Pons (tissue), 1 donor: Measurements from ENCODE around the gene TMEM37.

Source experiments
- DNase-seq: peaks from one replicate; pipeline ENCODE4 v3.0.0-alpha.2; 2016; ENCODE audit warnings: low spot score

TMEM37 gene

DNA sequence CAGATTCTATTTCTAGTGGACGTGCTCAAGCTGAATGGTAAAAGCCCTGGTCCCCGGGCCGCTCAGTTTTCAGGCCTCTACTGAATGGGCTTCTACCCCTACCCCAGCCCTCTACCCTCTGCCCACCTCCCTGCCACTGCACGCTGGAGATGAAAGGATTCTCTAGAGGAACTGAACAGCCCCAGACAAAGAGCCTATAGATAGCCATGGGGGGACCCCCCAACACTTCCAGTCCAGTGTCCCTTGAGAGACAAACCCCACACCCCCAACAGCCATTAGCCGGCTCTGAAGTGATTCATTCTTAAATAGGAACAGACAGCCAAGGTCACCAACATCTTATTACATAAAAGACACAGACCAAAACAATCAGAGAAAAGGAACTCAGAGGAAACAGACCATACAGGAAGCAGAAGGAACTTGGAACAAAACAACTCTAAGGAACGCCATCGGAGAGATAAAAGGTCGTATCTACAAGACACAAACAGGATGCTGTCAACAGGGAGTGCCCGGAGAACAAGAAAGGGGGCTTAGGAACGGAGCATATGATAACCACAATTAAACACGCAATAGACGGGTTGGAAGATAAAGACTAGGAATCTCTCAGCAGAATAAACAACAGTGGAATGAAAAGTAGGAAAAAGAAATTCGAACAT lies 23.5 kb downstream of the TMEM37 start:
- no peak for DNase-seq

DNA sequence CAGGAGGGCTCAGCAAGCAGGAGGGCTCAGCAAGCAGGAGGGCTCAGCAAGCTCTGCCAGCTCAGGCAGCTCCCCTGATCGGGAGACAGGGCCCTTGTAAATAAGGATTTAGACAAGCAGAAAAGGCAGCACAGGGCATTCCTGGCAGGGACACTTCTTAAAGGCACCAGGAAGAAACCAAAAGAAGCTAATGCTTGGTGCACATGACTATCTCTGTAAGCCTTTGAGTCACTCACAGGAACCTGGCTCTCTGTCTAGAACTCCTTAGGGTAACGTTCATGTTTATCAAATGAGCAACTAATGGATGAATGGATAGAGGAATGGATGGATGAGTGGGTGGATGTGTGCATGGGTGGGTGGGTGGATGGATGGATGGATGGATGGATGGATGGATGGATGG lies 28.4 kb downstream of the TMEM37 start:
- DNase-seq, result no peak

DNA sequence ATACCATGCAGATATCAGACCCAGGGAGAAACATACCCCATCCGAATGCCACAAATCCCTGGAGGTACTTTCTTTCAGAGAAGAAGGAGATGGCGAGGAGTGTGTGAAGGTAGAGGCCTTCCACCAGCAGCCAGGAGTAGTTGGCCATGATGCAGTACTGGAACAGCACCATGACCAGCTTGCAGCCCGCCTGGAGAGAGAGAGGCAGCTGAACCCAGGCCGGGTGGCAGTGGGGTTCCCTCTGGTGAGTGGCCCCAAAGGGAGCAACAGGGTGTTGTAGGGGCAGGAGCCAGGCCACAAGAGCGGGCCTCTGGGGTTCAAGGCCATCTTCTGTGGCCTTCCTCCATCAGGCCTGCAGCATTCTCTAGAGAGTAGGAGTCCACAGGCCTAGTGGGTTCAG lies 30.2 kb downstream of the TMEM37 start:
- DNase-seq, result no peak

DNA sequence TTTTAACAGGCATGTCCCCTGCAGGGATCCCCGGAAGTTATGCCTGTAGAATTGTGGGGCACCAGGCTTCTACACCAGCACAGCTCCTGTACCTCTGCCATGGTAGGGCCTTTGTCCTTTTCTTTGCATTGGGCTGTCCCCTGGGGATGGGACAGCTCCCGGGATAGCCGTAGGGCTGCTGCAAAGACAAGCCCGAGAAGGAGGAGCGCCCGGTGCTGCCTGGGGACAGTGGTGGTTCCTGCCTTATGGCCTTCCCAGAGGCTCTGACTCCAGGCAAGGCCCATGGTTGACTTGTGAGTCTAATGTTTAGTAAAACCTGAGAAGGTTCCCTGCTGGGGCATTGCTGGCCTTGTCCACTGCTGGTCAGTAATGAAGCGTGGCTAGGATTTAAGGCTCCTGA lies 30.9 kb downstream of the TMEM37 start:
- DNase-seq, result no peak

DNA sequence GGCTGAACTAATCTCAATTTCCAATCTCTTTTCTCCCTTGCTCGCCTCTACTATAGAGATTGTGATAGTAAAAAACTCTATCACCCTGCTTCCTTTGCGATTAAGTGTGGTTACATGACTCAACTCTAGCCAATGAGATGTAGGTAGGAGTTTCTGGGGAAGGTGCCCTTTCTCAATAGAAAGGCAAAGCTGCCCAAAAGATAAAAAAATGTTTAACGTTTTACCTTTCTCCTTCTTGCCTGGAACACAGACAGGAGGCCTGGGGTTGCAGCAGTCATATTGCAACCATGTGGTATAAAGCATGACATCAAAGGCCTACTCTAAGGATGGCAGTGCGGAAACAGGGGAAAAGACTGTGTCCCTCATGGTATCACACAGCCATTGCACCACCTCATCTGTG lies 31.5 kb downstream of the TMEM37 start:
- DNase-seq, result no peak

DNA sequence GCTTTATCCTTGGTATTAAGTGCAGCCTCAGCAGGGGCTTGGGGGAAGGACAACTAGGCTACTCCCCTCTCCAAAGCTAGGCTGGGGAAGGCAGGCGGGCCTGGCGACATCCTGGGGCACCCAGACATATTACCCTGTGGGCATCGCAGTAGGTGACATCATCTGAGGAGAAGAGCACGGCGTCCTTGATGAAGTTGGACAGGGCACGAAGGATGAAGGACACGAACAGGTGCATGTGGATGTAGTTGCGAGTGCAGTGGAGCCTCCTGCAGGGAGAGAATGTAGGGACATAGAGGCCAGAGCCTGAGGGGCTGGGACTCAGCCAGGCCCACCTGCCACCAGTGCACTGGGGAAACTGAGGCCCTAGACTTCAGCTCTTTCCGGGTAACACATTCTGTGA lies 32.3 kb downstream of the TMEM37 start:
- no peak for DNase-seq

DNA sequence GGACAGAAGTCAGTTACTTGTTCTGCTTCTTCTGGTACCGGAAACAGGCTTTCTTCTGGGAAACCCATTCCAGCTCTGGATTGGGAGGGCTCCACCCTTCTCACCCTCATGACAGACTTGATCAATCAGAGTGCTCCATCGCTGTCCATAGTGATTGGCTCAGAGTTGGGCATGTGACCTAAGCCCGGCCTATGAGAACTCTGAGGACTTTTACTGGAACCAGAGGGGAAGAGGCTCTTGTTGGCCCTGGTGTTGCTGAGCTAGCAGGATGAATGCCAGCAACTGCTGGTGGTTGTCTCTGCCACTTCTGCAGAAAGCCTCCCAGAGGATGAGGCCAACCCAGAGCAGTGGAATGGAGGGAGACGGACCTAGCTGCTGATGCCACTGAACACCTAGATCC lies 33.3 kb downstream of the TMEM37 start:
- DNase-seq, result no peak

DNA sequence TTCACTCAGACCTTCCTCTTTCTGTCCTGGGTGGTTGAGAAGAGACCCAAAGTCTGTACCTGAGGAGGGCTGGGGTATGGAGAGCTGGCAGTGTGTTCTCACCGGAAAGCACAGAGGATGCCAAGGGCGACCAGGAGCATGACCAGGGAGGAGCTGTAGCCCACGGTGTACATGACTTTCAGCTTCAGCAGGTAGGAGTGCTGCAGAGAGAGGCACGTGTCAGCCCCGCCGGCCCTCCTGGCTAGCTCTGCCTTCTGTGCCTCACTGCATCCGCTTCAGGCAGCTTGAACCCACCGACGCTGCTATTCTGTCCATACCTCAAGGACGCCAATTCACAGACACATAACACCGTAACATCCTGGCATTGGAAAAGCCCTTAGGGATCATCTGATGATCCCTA lies 34.0 kb downstream of the TMEM37 start:
- no peak for DNase-seq

DNA sequence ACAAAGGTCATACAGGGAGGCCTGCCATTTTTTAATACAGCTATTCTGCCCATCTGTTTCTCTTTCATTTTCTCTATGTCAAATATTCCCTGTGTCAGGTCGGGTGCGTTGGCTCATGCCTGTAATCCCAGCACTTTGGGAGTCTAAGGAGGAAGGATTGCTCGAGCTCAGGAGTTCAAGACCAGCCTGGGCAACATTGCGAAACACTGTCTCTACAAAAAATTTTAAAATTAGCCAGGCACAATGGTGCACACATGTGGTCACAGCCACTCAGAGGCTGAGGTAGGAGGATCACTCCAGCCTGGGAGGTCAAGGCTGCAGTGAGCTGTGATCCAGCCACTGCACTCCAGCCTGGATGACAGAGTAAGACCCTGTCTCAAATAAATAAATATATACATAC lies 34.7 kb downstream of the TMEM37 start:
- DNase-seq, result no peak

DNA sequence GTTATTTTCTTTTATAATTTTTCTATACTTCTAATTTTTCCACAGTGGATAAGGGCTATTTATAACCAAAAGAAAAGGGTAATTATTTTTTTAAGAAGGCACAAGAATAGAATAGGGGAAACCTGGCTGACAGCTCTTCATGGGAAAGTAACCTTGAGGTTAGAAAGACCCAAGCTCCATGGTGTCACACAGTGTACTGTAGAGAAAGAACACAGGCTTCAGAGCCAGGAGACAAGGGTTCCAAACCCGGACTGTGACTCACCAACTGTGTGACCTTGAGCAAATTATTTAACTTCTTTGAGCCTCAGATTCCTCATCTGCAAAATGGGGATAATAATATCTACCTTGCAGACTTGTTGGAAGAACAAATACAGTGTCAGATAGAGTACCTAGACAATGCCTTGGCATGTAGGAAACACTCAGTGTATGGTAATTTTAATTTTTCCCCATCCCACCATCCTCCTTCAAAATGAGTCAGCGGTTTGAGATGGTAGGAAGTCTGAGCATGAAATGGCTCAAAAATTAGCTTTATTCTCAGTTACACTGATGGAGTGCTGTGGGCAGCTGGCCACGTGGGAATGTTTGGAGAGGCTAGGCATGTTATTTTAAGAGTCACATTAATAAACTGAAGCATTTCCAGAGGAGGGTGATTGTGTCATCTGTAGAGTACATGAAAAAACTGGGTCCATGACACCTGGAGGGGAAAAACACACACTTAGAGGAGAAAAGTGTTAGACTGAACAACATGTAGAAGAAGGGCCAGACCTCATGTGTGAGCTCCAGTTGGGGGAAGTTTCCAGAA lies 36.7 kb downstream of the TMEM37 start:
- DNase-seq, result no peak

DNA sequence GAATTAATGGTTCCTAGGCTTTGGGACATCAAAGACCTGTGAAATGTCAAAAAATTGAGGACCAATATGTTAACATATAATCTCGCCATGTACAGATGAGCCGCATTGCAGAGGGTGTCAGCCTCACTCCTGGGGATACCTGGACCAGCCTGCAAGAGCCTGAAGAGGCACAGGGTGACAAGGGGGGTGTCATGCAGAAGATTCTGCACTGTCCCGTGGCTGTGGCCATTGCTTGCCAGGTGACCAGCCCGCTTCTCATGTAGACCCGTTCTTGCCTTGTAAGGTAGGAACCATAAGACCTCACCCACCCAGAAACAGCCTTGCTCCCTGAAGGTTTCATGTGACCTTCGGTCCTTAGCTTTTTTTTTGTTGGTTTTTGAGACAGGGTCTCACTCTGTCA lies 37.5 kb downstream of the TMEM37 start:
- DNase-seq, result no peak

DNA sequence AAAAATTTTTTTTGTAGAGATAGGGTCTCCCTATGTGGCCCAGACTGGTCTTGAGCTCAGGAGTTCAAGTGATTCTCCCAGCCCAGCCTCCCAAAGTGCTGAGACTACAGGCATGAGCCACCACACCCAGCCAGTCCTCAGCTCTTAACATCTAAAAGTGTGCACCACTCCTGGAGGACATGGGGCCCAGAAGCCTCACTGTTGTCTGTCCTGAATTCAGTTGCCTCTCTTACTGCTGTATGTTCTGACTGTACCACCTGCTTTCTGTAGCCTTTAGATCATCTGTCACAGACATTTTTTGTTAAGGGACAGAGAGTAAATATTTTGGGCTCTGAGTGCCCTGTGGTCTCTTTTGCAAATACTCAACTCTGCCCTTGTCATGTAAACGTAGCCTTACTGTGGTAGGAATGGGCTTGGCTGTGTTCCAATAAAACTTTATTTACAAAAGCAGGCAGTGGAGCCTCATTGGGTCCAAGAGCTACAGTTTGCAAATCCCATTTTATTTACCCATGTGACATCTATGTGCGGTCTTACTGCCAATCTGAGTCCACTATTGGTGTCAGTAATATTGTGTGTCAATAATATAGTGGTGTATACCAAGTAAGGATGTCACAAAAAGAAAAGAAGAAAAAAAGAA lies 38.1 kb downstream of the TMEM37 start:
- no peak for DNase-seq

DNA sequence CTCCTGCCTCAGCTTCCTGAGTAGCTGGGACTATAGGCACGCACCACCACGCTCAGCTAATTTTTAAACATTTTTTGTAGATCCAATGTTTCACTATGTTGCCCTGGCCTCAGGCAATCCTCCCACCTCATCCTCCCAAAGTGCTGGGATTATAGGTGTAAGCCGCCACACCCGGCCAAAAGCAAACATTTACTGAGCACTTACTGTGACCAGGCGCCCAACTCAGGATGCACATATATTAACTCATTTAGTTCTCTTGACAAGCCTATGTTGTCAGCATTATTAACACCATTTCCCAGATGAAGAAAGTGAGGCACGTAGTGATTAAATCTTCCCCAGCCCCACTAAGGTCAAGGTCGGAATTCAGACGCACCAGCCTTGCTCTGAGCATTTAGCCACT lies 41.1 kb downstream of the TMEM37 start:
- no peak for DNase-seq

DNA sequence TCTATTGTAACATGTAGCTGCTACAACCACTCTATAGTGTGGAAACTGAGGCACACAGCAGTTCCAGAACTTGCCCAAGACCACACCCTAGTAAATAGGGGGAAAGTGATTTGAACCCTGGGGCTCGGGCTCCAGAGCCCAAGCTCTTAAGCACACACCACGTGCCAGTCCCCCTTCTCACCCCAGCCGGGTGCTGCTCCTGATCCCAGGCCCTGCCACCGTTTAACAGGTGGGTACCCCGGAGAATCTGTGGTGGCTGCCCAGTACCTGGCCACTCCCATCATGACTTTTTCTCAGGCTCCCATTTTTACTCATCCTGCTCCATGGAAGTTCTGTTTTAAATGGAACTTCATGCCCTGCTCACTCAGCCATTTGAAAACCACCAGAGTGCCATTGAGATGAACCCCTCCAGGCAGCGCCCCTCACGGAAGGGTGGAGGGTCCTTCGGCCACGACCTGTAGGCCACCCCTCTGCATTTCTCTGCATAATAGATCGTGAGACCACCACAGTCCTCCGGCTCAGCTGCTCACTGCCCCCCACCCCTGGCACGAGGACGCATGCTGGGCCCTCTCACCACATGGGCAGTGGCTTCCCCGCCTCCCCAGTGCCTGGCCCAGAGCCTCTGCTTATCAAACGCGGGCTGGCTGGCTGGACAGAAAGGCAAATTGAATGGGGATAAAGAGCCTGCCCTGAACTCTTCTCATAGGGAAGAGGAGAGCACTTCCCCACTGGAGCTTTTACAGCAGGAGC lies 42.1 kb downstream of the TMEM37 start:
- no peak for DNase-seq

DNA sequence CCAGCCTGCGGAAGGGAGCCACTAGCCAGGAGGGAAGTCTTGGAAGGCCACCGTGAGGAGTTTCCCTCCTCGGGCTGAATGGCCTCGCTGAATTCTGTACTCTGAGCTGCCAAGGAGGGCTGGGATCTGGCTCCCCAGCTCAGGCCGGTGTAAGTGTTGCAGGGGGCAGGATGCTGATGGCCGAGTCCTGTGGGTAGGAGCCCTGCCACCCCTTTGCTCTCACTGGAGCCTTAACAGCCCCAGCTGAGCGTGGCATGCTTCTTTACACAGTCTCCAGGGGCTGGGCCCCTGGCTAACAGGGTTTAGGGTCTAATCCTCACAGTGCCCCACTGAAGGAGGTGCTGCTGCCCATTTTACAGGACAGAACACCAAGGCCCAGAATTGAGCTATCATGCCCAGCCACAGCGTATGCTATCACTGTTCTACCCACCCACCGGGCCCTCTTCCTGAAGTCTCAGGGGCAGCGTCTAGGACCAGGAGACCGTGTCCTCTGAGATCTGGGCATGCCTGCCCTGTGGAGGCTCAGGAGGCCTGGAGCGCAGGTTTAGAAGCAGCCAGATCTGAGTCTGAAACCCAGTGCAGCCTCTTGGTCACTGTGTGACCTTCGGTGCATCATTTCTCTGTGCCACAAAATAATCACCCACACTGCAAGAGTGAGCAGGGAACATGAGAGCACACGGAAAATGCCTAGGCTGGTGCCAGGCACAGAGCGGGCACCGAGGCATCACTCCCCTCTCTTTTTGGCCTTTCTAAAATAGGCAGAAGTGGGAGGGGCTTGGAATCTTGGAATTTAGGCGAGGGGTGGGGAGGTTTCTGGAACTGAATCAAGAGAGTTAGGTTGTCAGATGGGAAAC lies 42.9 kb downstream of the TMEM37 start:
- no peak for DNase-seq

DNA sequence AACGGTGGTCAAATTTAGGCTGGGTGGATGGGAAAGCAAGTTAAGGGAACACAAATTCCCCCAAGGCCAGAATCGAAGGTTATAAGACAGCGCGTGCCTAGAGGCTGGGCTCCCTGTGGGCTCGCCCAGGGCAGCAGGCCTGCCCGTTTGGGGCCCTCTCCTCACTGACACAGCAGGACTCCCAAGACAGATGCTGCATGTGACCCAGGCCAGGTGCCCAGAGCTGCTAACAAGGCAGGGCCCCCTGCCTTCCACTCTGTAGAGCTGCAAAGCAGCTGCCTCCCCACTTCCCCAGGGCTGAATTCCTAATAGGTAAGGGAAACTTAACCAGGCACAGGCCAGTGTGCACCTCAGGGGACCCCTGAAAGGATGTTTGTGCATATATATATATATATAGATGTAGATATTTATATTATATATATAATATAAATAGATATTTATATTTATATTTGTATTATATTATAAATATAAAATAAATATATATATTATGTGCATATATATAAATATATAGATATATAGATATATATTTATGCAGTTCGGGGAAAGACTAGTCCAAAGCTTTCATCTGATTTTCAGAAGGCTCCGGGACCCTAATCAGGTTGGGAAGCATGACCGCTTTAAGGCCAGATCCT lies 43.7 kb downstream of the TMEM37 start:
- DNase-seq, result no peak

DNA sequence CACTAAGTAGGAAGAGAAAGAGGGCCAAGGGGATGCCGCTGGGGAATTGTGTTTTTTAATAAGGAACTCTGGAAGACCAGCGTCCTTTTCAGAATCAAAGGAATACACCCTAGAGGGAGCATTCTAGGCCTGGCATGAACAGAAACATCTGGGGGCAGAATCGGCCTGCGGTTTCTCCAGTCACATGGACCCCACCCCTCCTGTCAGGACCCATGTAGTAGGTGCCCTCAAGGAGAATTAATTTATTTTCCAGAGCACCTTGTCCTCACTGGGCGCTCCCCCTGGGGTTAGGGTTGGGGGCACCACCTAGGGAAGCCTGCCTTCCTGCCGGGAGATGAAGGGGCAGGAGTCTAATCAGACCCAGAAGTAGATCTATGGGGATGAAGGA lies 44.2 kb downstream of the TMEM37 start:
- DNase-seq, result no peak

DNA sequence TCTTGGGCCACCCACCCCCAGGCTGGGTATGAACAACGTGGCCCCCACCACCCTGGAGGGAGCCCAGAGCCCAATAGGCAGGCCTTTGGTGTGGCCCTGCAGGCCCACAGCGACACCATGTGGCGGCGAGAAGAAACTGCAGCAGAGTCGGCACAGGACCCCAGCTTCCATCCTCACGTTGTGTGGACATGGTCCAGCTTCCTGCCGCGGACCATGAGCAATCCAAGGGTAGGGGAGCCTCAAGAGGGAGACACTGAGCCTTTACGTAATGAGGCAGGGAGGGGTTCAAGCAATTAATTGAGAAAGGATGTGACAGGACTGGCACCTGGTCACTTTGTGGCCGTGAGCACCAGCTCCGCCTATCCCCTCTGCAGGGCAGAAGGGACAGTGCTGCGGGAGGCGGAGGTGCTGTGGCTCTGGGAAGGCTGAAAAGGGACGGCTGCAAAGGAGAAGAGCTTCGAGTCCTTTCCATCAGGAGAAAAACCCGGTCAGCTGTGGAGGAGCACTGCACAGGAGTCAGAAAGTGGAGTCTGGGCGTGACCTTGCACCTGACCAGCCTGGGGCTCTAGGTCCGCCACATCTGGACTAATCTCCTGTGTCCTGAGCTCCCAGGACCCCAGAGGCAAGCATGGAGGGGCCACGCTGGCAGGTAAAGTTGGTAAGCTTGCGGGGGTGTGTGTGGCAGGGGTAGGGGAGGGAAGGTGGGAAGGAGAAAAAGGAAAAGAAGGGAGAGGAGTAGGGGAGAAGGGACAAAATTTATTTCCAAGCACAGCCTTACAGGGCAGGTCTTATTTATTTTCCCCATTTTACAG lies 44.9 kb downstream of the TMEM37 start:
- peak; percentile 35 for DNase-seq

DNA sequence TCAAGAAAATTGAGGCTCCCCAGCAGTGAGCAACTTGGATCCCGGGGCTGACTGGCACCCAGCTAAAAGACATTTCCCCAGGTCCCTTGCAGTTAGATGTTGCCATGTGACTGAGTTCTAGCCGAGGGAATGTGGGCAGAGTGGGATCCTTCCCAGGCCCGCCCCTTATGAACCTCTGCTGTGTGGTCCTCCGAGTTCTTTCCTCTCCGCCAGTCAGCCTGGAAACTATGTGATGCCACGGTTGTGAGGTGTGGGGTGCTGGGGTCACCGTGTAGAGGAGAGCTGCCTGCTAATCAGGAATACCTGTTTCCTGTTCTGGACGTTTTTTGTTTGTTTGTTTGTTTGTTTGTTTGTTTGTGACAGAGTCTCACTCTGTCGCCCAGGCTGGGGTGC lies 45.5 kb downstream of the TMEM37 start:
- DNase-seq, result no peak

DNA sequence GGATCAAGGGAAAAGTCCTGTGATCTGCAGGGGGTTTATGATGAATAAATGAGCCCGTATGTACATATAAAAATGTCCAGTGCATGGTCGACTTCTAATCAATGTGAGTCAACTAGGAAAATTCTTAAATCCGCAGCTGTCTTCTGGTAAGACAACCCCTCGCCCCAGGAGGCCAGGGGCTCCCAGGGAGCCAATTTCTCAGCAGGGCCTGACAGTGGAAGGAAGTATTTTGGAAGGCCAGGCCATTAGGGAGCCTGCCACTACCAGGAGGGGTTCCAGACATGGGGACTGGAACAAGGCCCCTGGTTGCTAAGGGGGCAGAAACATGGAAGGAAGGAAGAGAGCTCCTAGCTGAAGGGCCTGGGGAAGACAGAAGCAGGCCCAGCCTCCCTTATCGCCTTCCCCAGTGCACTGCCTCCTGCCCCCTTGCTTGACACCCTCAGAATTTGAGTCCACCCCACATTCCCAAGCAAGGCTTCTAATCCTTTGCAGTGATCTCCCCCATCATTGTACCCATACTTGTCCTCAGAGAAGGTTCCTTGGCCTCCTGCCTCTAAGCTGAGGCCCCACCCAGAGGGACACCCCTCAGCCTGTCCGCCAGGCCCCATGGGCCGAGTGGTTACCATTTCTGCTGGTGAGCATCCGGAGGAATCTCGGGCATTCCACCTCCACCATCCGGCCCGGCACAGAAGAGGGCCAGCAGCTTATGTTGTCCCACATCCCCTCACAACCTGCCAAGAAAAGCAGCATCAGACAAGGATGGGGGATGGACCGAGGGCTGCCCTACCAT lies 46.7 kb downstream of the TMEM37 start:
- no peak for DNase-seq
